ENCODE results near the gene AK5.

DNA sequence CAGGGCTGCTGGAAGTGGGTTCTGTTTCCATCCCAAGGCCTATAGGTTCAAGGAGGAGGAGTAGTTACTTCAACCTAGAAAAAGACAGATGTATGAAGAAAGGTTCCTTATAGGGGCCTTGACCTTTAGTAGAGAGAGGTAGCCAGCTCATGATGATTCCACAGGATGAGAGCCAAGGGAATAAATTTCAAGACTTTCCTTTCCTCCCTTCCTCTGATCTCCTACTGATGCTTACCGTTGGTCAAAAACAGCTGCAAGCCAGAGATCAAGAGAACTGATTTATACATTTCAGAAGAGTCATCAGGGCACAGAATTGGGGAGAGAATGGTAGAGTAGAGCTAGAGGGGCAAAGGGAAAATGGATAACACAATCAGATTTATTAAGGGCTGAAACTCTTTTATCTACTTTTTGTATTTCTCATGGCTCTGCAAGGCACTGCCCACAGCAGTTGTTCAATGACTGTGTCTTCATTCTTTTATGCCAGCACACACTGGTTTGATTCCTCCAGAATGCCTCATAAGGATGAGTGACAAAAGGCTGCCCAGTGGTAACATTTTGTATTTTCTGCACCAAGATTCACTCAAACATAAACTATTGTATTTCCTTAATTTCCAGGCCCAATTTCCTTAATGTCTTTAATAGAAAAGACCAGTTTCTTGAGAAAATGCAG, 37.4 kb downstream of the AK5 start:
- TF ChIP-seq, protein P1, sequence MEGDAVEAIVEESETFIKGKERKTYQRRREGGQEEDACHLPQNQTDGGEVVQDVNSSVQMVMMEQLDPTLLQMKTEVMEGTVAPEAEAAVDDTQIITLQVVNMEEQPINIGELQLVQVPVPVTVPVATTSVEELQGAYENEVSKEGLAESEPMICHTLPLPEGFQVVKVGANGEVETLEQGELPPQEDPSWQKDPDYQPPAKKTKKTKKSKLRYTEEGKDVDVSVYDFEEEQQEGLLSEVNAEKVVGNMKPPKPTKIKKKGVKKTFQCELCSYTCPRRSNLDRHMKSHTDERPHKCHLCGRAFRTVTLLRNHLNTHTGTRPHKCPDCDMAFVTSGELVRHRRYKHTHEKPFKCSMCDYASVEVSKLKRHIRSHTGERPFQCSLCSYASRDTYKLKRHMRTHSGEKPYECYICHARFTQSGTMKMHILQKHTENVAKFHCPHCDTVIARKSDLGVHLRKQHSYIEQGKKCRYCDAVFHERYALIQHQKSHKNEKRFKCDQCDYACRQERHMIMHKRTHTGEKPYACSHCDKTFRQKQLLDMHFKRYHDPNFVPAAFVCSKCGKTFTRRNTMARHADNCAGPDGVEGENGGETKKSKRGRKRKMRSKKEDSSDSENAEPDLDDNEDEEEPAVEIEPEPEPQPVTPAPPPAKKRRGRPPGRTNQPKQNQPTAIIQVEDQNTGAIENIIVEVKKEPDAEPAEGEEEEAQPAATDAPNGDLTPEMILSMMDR (conservative IDR thresholded peaks at IDR 0.05; ENCODE audit: low read depth in 2 of 2) = no peak
- TF ChIP-seq, protein P2, sequence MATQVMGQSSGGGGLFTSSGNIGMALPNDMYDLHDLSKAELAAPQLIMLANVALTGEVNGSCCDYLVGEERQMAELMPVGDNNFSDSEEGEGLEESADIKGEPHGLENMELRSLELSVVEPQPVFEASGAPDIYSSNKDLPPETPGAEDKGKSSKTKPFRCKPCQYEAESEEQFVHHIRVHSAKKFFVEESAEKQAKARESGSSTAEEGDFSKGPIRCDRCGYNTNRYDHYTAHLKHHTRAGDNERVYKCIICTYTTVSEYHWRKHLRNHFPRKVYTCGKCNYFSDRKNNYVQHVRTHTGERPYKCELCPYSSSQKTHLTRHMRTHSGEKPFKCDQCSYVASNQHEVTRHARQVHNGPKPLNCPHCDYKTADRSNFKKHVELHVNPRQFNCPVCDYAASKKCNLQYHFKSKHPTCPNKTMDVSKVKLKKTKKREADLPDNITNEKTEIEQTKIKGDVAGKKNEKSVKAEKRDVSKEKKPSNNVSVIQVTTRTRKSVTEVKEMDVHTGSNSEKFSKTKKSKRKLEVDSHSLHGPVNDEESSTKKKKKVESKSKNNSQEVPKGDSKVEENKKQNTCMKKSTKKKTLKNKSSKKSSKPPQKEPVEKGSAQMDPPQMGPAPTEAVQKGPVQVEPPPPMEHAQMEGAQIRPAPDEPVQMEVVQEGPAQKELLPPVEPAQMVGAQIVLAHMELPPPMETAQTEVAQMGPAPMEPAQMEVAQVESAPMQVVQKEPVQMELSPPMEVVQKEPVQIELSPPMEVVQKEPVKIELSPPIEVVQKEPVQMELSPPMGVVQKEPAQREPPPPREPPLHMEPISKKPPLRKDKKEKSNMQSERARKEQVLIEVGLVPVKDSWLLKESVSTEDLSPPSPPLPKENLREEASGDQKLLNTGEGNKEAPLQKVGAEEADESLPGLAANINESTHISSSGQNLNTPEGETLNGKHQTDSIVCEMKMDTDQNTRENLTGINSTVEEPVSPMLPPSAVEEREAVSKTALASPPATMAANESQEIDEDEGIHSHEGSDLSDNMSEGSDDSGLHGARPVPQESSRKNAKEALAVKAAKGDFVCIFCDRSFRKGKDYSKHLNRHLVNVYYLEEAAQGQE (IDR thresholded peaks at IDR 0.05; ENCODE audit: unreplicated experiment) = no peak
- TF ChIP-seq EZH2 (IDR thresholded peaks at IDR 0.05; ENCODE audit: low read depth, unreplicated experiment) (no peak), EZH2phosphoT487 (IDR thresholded peaks at IDR 0.05; ENCODE audit: unreplicated experiment) (no peak), POLR2AphosphoS5 (IDR thresholded peaks at IDR 0.05; ENCODE audit: low read depth) (no peak), NANOG (IDR thresholded peaks at IDR 0.05; ENCODE audit: borderline replicate concordance) (no peak), ZNF114 (CRISPR knock-in tag; IDR thresholded peaks at IDR 0.05) (no peak)

Data from GM23338 (cell line).